Stimulated activated CD8-positive, alpha-beta memory T cell treated with anti-CD3 and anti-CD28 coated beads, Interleukin-4, amount 100 ng/mL, for 48 hours (primary cell): ENCODE results near the gene MPRIP.

Experiments used
- DNase-seq: peaks from one replicate; pipeline ENCODE4 v3.0.0-alpha.2; 2020

The MPRIP gene

DNA sequence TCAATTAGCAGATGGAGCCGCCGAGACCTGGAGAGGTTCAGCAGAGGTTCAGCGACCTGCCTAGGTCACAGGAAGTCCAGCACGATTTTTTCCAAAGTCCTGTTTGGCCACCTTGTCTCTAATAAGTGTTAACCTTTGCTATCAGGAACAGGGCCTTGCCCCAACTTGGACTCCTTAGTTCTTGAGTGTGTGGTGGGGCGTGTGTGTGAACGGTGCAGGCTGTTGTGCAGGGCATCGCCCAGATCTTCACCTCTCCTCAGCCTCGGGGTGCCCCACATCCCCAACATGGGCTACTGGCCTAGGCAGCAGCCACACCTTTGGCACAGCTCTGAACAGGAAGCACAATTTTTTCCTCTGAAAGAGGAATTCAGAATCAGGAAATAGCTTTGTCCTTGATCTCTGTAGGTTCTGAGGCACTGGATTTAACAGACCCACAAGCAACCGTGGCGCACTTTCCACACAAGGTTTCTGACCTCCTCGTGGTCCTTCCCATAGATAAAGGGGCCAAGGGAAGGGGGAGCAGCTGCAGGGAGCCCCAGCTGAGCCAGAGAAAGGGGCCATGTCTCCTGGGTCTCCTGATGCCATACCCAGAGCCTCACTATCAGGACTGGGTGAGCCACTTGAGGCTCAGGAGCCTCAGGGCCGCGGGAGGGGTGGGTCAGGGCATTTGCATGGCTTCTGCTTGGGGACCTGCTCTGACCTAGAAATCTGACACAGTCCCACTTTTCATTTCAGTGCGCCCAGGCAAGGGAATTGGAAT lies 10.4 kb downstream of the MPRIP start:
- no peak for DNase-seq

DNA sequence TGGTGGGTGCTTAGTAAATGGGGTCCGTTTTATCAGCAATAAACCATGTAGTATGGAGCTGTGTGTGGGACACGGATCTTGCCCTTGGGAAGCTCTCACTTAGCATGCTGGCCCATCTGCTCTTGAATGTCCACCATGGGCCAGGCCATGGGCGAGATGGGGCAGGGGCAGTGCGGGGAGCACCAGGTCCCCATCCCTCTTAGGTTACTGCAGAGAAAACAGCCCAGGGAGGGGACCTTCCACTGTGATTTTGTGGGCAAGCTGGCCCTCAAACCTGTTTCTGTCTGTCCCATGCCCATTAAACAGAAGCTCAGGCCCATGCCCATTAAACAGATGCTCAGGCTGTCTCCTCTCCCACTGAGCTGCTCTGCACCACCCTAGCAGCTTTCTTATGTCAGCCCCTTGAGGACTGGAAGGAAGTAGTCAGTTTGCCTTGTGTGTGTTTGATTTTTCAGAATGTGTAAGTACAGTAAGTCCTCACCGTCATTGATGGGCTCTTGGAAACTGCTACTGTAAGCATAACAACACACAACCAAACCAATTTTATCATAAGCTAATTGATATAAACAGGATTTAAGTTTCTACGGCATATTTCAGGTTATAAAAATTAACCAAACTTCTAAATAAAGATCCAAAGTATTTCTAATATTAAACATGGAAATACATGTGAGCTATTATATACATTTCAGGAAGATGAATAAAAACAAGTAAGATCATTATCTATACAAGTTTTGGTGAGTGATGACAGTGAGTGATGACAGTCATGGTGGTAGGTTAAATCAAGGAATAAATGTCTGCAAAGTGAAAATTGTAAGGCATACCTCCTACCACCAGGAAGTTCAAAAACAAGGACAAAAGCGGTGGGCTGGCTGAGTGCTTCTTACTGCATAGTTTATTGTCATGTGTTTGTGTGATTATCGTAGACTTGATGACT lies 11.5 kb downstream of the MPRIP start:
- no peak for DNase-seq

DNA sequence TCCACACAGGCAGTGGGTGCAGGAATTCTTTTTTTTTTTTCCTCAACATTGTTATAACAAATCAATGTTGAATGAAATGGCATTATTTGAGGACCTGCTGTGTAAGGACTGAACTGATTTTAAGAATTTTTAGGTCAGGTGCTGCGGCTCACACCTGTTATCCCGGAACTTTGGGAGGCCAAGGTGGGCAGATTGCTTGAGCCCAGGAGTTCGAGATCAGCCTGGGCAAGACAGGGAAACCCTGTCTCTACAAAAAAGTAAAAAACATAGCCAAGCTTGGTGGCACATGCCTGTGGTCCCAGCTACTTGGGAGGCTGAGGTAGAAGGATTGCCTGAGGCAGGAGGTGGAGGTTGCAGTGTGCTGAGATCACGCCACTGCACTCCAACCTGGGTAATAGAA lies 12.4 kb downstream of the MPRIP start:
- DNase-seq = no peak

DNA sequence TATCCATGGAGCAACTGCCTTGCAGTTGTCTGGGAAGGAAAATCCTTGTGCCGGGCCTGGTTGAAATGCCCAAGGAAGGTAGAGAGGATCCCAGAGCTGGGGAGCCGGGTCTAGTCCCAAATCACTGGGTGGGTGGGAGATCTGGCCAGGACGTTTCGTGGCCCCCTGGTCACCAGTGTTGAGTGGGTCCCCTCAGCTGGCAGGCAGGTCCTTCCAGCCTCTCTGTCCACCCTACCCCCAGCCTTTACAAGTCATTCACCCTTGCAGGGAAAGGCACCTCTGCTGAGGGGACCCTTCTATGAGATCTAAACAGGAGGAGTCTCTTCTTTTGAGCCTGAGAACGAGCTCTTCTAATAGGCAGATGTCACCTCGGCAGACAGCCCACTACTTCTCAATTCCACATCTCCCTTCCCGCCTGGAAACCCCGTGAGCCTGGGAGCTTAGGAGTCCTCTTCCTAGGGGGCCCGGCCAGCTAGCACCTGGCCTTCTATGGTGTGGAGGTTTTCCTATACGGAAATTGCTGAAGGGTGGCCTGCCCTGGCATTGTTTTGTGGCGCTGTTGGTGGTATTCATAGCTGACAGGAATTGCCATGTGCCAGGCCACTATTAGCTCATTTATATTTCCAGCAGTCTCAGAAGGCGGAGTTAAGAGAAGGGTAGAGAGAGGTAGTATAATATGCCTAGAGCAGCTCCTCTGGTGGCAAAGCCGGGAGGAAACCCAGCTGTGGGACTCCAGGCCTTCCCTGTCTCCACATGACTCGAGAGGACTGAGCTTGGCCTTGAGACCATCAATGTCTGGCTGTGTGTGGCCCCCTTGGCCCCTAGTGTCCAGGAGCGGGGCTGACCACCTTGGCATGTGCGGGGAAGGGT lies 13.3 kb downstream of the MPRIP start:
- no peak for DNase-seq

DNA sequence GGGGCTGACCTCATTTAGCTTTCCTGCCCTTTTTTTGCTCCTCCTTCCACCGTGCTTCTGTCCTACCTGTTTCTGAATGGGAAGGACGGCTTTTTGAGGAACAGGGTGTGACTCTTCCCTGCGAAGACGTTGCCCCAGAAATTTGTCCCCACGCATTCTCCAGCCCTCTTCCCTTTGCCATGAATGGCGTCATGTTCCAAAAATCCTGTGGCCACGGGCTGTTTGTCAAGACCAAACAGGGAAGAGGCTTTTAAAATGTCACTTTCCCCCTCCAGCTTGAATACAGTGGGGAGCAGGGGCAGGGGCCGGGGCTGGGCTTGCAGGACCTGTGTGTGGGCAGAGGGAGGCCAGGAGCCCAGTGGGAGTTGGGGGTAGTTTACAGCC lies 13.9 kb downstream of the MPRIP start:
- DNase-seq = no peak

DNA sequence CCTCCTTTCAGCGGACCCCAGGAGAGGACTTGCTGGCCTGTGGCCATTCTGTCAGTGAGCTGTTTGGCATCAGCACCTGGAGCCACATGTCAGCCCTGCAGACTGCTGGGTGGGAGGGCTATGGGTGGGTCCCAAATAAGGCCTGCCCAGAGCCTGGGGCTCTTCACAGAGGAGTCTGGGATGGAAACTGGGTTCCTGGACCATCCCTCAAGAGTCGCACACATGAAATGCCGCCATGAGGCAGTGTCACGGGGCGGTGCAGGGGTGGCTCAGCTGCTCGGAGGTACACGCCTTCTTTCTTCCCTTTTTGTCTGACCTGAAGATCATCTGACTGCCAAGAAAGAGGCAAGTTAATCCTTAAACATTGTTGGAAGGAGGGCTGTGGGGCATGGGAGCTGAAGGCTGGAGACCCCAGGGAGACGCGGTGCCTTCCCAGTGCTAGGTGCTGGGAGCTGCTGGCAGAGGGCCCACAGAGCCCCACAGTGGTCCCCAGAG lies 14.8 kb downstream of the MPRIP start:
- DNase-seq = no peak

DNA sequence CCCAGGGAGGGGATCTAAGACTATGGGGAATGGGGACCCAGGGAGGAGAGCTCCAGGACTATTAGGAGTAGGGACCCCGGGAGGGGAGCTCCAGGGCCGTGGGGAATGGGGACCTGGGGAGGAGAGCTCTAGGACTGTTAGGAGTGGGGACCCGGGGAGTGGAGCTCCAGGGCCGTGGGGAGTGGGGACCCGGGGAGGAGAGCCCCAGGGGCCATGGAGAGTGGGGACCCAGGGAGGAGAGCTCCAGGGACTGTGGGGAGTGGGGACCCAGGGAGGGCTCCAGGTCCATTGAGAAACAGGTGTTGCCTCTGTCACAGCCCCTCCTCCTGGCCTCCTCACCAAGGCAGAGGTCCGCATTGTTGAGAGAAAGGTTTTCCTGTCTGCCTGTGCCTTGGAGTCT lies 16.0 kb downstream of the MPRIP start:
- DNase-seq = no peak

DNA sequence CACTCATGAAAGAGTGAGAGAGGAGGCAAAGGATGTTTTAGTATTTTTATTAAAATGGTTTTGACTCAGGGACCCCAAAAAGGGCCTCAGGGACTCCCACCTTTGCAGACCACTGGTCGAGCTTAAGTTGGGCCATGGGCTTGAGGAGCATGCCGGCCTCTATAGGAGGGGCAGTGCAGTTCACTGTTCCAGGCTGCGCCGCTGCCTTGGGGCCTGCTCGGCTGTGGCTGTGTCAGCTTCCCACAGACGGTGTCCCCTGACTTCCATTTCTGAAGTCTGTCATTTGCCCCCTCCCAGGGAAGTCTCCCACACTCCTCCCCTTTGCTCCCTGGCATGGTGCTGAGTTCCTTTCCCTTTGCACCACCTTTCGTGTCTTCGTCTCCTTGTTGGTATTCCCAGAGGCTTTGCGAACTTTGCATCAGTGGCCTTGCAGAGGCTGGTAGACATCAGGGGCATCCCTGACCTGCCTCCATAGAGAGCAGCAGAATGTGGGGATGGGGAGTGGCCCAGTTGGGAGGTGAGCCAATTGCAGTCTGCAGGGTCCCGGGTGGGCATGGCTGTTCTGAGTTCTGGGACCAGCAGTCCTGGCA lies 17.1 kb downstream of the MPRIP start:
- no peak for DNase-seq

DNA sequence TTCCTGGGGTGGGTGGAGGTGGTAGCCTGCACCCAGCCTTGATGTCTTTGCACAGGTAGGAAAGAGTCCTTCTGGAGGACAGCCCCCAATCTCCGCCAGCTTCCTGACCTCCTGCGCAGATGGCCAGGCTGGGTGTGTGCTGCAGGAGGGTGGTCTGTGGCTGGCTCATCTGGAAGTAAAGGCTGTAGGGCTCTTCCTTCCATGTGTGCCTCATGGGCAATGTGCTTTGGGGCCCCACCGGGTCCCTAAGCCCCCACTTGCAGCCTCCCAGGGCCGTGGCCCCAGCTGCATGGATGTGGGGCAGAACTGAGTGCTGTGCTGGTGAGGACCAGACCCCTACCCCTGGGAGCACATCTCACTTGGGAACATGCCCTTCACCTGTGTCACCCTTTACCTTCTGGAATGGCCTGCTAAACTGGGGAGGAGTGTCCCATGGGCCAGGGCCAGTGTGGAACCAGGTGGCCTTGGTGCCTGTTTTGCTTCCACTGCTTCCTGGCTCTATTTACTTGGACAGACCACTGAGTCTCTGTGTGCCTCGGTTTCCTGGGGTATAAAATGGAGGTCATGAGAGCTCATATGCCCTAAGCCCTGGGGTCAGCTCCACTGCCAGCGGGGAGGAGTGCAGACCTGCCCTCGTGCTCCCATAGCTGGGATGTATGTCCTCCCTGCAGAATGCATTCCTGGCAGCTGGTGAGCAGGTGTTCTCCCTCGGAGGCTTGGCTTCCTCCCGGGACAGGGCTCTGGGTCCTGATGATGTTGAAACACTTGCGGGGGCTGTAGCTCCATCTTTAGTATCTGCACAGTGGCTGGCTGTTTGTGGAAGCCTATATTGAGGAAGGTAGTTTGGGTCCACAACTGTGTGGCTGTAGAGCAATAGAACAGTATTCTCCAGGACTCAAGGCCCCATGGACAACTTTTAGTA lies 18.0 kb downstream of the MPRIP start:
- no peak for DNase-seq

DNA sequence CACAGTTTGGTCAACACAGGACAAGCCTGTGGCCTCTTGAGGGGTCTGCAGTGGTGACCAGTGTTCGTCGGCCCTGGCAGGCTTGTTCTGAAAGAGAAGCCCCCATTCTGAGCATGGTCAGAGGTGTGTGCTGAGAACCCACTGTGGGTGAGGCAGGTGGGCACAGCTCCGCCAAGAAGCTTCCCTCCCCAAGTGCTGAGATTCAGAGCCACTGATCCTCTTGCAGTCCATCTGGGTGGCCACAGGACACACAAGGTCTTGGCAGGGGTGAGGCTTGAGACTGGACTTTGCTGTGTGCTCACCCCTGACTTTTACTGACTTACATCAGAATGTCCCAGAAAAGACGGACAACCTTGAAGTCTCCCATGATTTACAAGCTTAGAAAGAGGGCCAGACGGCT lies 18.7 kb downstream of the MPRIP start:
- no peak for DNase-seq

DNA sequence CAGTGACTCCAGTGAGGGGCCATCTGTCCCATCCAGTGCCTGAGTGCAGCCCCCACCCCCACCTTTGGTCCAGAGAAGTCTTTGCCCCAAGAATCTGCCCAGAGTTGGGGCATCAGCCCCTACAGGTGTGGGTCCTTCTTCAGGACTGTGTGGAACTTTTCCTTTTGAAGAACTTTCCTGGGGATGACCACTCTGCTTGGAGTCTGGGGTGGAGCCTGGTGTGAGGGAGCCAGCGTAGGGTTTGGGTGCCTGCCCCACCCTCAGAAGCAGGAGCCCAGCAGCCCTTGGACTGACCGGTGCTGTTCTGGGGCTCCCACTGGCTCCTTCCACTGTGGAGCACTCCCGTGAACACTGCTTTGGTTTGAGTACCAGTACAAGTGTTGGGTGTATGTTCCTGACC lies 19.3 kb downstream of the MPRIP start:
- DNase-seq = no peak

DNA sequence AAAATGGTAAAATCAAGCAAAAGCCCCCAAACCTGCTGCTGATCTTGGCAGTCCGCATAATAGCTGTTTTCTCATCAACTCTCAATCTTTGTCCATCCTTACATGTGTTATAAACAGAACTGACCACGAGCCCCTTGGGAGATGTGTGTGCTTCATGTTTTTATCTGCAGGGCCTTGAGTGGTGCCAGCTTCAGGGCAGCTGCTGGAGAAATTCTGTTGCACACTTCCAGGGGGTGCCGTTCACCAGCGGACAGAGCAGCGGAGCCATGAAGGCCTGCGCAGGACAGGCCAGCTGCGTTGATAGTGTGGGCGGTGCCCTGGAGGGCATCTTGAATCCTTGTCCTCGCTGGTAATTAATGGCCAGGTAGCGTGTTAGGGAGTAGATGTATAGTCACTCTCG lies 20.1 kb downstream of the MPRIP start:
- no peak for DNase-seq

DNA sequence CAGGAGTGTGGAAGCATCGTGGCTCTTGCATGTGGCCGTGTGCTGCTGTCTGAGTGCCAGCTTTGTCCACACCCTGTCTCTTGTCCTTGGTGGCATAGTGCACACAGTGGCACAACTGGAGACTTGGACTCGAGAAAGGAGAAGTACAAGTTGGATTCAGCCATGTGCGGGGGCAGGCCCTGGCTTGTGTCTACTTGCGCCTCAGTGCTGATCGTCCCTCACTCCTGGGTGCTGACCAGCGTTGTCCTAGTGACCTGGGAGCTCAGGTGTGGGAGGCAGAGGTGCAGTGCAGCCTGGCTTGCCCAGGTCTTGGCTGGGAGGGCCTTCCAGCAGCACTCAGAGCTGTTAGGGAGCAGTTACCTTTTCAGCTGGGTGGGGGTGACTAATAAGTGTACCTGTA lies 20.6 kb downstream of the MPRIP start:
- no peak for DNase-seq

DNA sequence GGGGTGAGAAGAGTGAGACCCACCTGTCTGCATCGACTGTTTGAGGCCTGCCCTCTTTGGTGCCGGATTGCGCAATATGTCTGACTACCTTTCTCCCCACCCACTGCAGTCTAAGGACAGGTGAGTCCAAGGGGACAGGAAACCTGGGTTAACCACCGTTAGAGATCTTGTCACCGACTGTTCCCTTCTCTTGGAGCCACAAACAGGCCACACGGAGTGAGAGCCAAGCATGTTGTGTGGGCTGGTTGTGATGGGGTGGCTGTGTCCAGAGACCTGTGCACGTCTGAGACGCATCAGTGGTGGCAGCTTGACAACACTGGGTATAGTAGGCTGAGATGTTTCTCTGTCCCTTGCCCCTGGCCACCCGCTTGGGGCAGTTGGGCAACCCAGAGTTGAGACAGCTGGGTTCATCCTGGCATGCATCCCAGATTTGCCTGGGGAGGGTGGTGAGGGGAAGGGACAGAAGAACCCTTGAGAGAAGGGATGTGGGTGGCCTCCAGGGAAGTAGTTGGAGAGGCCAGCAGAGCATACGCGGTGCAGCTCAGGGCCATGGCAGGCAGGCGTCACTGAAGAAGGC lies 21.4 kb downstream of the MPRIP start:
- no peak for DNase-seq

DNA sequence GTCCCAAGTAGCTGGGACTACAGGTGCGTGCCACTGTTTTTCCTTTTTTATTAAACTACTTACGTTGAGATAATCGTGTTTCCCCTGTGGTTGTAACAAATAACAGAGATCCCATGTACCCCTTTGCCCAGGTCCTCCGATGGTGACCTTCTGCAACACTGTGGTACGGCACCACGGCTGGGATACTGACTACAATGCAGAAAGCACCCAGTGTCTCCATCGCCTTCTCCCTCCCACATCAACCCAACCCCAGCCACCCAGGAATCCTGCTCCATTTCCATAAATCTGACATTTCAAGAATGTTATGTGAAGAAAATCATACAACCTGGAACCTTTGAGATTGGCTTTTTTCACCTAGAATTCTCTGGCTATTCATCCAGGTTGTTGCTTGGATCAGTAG lies 22.1 kb downstream of the MPRIP start:
- no peak for DNase-seq

DNA sequence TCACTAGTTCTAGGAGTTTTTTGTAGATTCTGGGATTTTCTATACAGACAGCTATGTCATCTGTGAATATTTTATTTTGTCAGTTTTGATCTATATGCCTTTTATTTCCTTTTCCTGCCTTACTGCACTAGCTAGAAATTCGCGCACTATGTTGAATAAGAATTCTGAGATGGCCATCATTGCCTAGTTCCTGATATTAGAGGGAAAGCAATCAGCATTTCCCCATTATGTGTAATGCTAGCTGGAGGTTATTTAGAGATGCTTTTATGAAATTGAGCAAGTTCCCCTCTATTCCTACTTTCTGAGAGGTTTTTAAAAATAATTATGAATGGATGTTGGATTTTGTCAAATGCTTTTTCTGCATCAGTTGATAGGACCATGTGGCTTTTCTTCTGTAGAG lies 23.8 kb downstream of the MPRIP start:
- no peak for DNase-seq

DNA sequence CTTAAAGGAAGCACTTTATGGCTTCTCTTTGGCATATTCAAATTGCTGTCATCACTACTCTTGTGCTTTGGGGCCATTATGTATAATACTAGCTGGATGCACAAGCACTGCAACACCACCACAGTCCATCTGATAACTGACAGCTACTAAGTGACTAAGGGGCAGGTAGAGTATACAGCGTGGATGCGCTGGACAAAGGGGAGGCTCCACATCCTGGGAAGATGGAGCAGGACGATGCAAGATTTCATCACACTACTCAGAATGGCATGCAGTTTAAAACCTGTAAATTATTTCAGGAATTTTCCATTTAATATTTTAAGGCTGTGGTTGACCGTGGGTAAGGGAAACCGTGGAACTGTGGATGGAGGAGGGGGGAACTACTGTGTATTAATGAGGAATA lies 25.0 kb downstream of the MPRIP start:
- no peak for DNase-seq

DNA sequence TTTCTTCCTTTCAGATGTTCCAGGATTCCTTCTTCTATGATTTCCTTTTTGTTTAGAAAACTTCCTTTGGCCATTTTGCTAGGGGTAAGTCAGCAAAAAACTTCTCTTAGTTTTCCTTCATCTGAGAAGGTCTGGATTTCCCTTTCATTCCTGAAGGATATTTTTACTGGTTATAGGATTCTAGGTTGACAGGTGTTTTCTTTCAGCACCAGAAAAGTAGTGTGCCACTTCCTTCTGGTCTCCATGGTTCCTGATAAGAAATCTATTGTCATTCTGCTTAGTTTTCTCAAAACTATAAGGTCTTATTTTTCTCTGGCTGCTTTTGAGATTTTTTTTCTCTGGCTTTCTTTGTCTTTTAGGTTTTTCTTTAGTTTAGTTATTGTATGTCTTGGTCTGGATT lies 27.6 kb downstream of the MPRIP start:
- no peak for DNase-seq

DNA sequence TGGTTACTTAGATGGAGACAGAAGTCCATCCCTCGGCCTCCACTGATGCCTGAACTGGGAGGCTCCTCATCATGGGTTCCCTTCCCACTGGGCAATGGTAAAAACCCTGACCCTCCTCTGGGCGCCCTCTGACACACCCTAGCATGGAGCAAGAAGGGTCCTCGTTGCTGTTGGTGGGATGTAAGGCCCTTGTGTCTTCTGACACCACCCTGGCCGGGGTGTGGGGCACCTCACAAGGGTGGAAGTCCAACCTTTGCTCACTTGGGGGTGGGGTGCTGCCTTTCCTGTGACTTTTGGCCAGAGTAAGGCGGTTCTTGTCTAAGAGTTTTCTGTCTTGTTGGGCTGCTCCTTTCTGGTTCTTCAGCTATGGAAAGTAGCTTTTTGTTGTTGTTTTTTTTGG lies 28.7 kb downstream of the MPRIP start:
- no peak for DNase-seq

DNA sequence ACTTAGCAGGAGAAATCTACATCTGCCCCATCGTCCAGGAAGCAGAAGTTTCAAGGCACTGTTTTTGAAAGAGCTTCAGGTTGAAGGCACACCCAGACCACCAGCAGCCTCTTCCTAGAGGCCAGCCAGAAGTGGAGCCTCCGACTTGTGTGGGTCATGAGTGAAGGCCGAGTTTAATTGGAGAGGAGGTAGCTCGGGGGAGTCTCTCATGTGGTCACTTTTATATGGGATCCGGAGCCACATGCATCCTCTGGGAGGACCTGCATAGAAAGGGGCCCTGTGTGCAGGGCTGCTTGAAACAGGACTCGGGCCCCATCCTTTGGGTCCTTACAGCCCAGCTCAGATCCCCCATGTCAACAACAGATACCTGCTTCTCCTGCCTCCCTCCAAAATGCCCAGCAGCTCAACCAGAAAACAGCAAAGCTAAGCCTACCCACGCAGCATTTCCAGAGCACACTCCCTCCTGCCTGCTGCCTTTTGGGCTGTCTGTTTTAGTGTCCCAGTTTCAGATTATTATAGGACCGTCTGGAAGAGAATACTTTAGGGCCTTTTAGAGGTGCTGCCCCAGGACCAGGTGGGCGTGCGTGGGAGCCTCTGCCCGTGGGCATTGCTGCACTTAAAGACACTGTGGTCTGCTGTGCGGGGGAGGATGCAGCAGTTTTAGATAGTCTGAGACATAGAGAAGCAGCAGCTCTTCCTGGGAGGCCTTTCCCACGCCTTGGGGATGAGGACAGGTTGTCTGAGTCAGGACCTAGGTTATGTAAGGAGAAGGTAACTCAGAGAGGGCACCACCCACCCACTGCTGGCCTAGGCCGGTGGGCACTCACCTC lies 29.5 kb downstream of the MPRIP start:
- no peak for DNase-seq
